WTC11 (cell line): ENCODE results near the gene AGBL4. TPM values are rescaled to one million over a fixed set of nuclear protein-coding genes. Genes with fewer than 3 reads are reported as not detected.

ENCODE experiments used
- ATAC-seq: fragments of 200-7000 bp; cut with Tn5 transposase; 2 replicates; pipeline ENCODE4 v1.10.0; 2021; ENCODE audit warnings: mild to moderate bottlenecking, moderate library complexity
- CTCF ChIA-PET: fragments of 300-600 bp; sonication (Branson Sonifier 250); formaldehyde crosslinking; loops from one replicate; lab custom pipeline; 2021; ENCODE audit warnings: antibody characterized with exemption; lab: Charles Lee
- POLR2A ChIA-PET: fragments of 350-600 bp; sonication (Branson Sonifier 250); formaldehyde crosslinking; loops from one replicate; lab custom pipeline; 2021; ENCODE audit warnings: antibody characterized with exemption; lab: Charles Lee
- DNase-seq: peaks from one replicate; pipeline ENCODE4 v3.0.0; 2021; ENCODE audit warnings: low spot score
- H3K27ac Mint-ChIP-seq: 2 replicates; pipeline ENCODE4 v1.8.0; 2021; ENCODE audit warnings: mixed read lengths
- H3K27me3 Mint-ChIP-seq: 2 replicates; pipeline ENCODE4 v1.8.0; 2021; ENCODE audit warnings: low read depth, mild to moderate bottlenecking, moderate library complexity, mixed read lengths
- H3K36me3 Mint-ChIP-seq: 2 replicates; pipeline ENCODE4 v1.8.0; 2021; ENCODE audit warnings: mixed read lengths
- H3K4me1 Mint-ChIP-seq: 2 replicates; pipeline ENCODE4 v1.8.0; 2022; ENCODE audit warnings: mixed read lengths
- H3K4me3 Mint-ChIP-seq: 2 replicates; pipeline ENCODE4 v1.8.0; 2021; ENCODE audit warnings: mild to moderate bottlenecking, moderate library complexity, mixed read lengths
- H3K9me3 Mint-ChIP-seq: 2 replicates; pipeline ENCODE4 v1.8.0; 2021; ENCODE audit warnings: mixed read lengths
- E2F1 ChIP-seq: sonication (generic); formaldehyde crosslinking; IDR thresholded peaks from 2 replicates; pipeline ENCODE4 v1.8.0; 2022; ENCODE audit warnings: mild to moderate bottlenecking, missing genetic modification reagents
- E2F5 ChIP-seq: sonication (generic); formaldehyde crosslinking; IDR thresholded peaks from 2 replicates; pipeline ENCODE4 v1.8.1; 2022; ENCODE audit warnings: mild to moderate bottlenecking, moderate library complexity, missing genetic modification reagents
- ELF4 ChIP-seq: sonication (generic); formaldehyde crosslinking; IDR thresholded peaks from 2 replicates; pipeline ENCODE4 v1.8.1; 2022; ENCODE audit warnings: low read depth, mild to moderate bottlenecking, moderate library complexity, missing genetic modification reagents
- ETV6 ChIP-seq: sonication (generic); formaldehyde crosslinking; IDR thresholded peaks from 2 replicates; pipeline ENCODE4 v1.8.1; 2022; ENCODE audit warnings: mild to moderate bottlenecking, missing genetic modification reagents
- FOXK1 ChIP-seq: sonication (generic); formaldehyde crosslinking; IDR thresholded peaks from 2 replicates; pipeline ENCODE4 v1.8.0; 2022; ENCODE audit warnings: mild to moderate bottlenecking, moderate library complexity, missing genetic modification reagents
- FOXP1 ChIP-seq: sonication (generic); formaldehyde crosslinking; IDR thresholded peaks from 2 replicates; pipeline ENCODE4 v1.8.0; 2022; ENCODE audit warnings: missing genetic modification reagents, mild to moderate bottlenecking, moderate library complexity, borderline replicate concordance
- IRF2 ChIP-seq: sonication (generic); formaldehyde crosslinking; IDR thresholded peaks from 2 replicates; pipeline ENCODE4 v1.8.0; 2022; ENCODE audit warnings: low read depth, missing genetic modification reagents, borderline replicate concordance
- MLX ChIP-seq: sonication (generic); formaldehyde crosslinking; IDR thresholded peaks from 2 replicates; pipeline ENCODE4 v1.8.1; 2023; ENCODE audit warnings: mild to moderate bottlenecking, missing genetic modification reagents, moderate library complexity
- MXD4 ChIP-seq: fragments of 250-450 bp; sonication (Bioruptor Pico); IDR thresholded peaks from 2 replicates; pipeline ENCODE4 v1.8.0; 2021; ENCODE audit warnings: mild to moderate bottlenecking, moderate library complexity, borderline replicate concordance
- NFATC4 ChIP-seq: fragments of 250-450 bp; sonication (Bioruptor Pico); IDR thresholded peaks from 2 replicates; pipeline ENCODE4 v1.9.0; 2021; ENCODE audit warnings: mild to moderate bottlenecking
- NR3C1 ChIP-seq: sonication (generic); formaldehyde crosslinking; conservative IDR thresholded peaks from 2 replicates; pipeline ENCODE4 v1.8.1; 2023; ENCODE audit warnings: low read depth, mild to moderate bottlenecking, missing genetic modification reagents
- PREB ChIP-seq: sonication (generic); formaldehyde crosslinking; IDR thresholded peaks from 2 replicates; pipeline ENCODE4 v1.8.1; 2022; ENCODE audit warnings: mild to moderate bottlenecking, missing genetic modification reagents, moderate library complexity, borderline replicate concordance
- RELA ChIP-seq: sonication (generic); formaldehyde crosslinking; IDR thresholded peaks from 2 replicates; pipeline ENCODE4 v1.8.1; 2022; ENCODE audit warnings: missing genetic modification reagents, mild to moderate bottlenecking, borderline replicate concordance
- SMAD4 ChIP-seq: sonication (generic); formaldehyde crosslinking; IDR thresholded peaks from 2 replicates; pipeline ENCODE4 v1.8.0; 2022; ENCODE audit warnings: mild to moderate bottlenecking, missing genetic modification reagents
- SP1 ChIP-seq: sonication (generic); formaldehyde crosslinking; conservative IDR thresholded peaks from 2 replicates; pipeline ENCODE4 v1.8.1; 2022; ENCODE audit warnings: missing genetic modification reagents
- TP53 ChIP-seq: sonication (generic); formaldehyde crosslinking; IDR thresholded peaks from 2 replicates; pipeline ENCODE4 v1.8.1; 2023; ENCODE audit warnings: mild to moderate bottlenecking, missing genetic modification reagents
- USF1 ChIP-seq: sonication (generic); formaldehyde crosslinking; IDR thresholded peaks from 2 replicates; pipeline ENCODE4 v1.8.0; 2022; ENCODE audit warnings: mild to moderate bottlenecking, missing genetic modification reagents
- ZBTB21 ChIP-seq: sonication (generic); formaldehyde crosslinking; IDR thresholded peaks from 2 replicates; pipeline ENCODE4 v1.8.1; 2023; ENCODE audit warnings: mild to moderate bottlenecking, missing genetic modification reagents, borderline replicate concordance
- ZNF263 ChIP-seq: sonication (generic); formaldehyde crosslinking; IDR thresholded peaks from 2 replicates; pipeline ENCODE4 v1.8.1; 2022; ENCODE audit warnings: low read depth, mild to moderate bottlenecking, moderate library complexity, missing genetic modification reagents
- ZNF281 ChIP-seq: sonication (generic); formaldehyde crosslinking; IDR thresholded peaks from 2 replicates; pipeline ENCODE4 v1.8.0; 2023; ENCODE audit warnings: mild to moderate bottlenecking, missing genetic modification reagents
- ZNF423 ChIP-seq: fragments of 250-450 bp; sonication (Bioruptor Pico); IDR thresholded peaks from 2 replicates; pipeline ENCODE4 v2.1.2; 2022; ENCODE audit warnings: mild to moderate bottlenecking, moderate library complexity
- total RNA-seq: library from RNA; stranded (reverse); gene quantifications from 3 replicates; pipeline ENCODE4 v1.2.3, GENCODE V29; 2021
- TF ChIP-seq, protein P1 (sequence below): fragments of 250-450 bp; sonication (Bioruptor Pico); IDR thresholded peaks from 2 replicates; pipeline ENCODE4 v1.9.0; 2021; ENCODE audit warnings: mild to moderate bottlenecking
- TF ChIP-seq, protein P2 (sequence below): sonication (generic); formaldehyde crosslinking; IDR thresholded peaks from 2 replicates; pipeline ENCODE4 v1.8.1; 2023; ENCODE audit warnings: mild to moderate bottlenecking, moderate library complexity, missing genetic modification reagents
- TF ChIP-seq, protein P3 (sequence below): sonication (generic); formaldehyde crosslinking; conservative IDR thresholded peaks from 2 replicates; pipeline ENCODE4 v1.8.1; 2022; ENCODE audit warnings: mild to moderate bottlenecking, missing genetic modification reagents

AGBL4 gene
- total RNA-seq, 1 experiment from 2014 or later: 0.87 TPM

DNA sequence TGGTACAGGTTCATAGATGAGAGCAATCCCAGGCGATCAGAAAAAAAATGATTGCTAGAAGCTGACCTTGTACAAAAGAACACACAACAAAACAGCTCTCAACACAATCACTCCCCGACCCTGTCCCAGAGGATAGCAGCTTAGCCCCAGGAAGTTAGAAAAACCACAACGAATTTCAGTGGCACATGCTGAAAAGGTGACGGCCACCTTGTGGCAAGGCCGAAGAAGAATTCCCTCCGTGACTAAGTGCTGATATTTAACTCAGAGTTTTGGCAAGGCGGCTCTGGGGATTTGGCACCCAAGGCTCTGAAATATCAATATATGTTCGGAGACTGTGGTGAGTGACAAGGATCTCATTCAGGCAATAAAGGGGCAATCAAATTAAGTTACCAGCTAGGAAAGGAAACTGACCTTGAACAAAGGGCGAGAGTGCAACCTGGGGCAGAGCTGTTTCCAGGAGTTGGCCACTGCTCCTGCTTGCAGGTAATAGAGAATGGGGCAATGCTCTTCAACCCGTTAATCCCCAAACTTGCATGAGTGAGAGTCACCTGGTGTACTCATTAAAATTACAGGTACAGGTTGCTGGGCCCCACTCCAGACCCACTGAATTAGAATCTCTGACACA lies 1343.2 kb downstream of the AGBL4 start (continued):
- TF ChIP-seq MXD4 (CRISPR knock-in tag) (no peak), E2F5 (CRISPR knock-in tag) (no peak), MLX (CRISPR knock-in tag) (no peak), ZNF281 (no peak), RELA (no peak), PREB (CRISPR knock-in tag) (no peak), E2F1 (CRISPR knock-in tag) (no peak)
- TF ChIP-seq, protein P1, sequence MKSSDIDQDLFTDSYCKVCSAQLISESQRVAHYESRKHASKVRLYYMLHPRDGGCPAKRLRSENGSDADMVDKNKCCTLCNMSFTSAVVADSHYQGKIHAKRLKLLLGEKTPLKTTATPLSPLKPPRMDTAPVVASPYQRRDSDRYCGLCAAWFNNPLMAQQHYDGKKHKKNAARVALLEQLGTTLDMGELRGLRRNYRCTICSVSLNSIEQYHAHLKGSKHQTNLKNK (CRISPR knock-in tag): no peak

GRCh38 chr1:48679859-48680258 lies 1343.9 kb downstream of the AGBL4 start:
- Mint-ChIP-seq H3K9me3 (no peaks in the 10 kb centered on the region), H3K27ac (no peak overlapping the region), H3K27me3 (no peaks in the 10 kb centered on the region), H3K36me3 (no peaks in the 10 kb centered on the region), H3K4me1 (peaks cover 21% of the 10 kb centered on the region), H3K4me3 (no peak overlapping the region)
- CTCF ChIA-PET: interaction anchor here (0.6 to 6.4 kb wide), 12 partner anchors 9 to 1669 kb away, joined by 3 to 112 read pairs (median 3); no protein-coding TSS in a partner anchor
- TF ChIP-seq FOXK1 (CRISPR knock-in tag) (no peak), ZNF263 (CRISPR knock-in tag) (no peak), TP53 (CRISPR knock-in tag) (no peak), USF1 (no peak), NFATC4 (CRISPR knock-in tag) (no peak), NR3C1 (CRISPR knock-in tag) (no peak), FOXP1 (CRISPR knock-in tag) (no peak), SP1 (CRISPR knock-in tag) (no peak), ETV6 (no peak), ZBTB21 (no peak), IRF2 (CRISPR knock-in tag) (no peak), ZNF423 (CRISPR knock-in tag) (no peak), ELF4 (CRISPR knock-in tag) (no peak), SMAD4 (CRISPR knock-in tag) (no peak)
- TF ChIP-seq, protein P2, sequence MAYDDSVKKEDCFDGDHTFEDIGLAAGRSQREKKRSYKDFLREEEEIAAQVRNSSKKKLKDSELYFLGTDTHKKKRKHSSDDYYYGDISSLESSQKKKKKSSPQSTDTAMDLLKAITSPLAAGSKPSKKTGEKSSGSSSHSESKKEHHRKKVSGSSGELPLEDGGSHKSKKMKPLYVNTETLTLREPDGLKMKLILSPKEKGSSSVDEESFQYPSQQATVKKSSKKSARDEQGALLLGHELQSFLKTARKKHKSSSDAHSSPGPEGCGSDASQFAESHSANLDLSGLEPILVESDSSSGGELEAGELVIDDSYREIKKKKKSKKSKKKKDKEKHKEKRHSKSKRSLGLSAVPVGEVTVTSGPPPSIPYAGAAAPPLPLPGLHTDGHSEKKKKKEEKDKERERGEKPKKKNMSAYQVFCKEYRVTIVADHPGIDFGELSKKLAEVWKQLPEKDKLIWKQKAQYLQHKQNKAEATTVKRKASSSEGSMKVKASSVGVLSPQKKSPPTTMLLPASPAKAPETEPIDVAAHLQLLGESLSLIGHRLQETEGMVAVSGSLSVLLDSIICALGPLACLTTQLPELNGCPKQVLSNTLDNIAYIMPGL: no peak
- TF ChIP-seq, protein P3, sequence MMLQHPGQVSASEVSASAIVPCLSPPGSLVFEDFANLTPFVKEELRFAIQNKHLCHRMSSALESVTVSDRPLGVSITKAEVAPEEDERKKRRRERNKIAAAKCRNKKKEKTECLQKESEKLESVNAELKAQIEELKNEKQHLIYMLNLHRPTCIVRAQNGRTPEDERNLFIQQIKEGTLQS (CRISPR knock-in tag): no peak
- ATAC-seq (no peak), DNase-seq (no peak)
- POLR2A ChIA-PET: no interaction called here
